H1 (cell line): Measurements from ENCODE around the gene SVIL. TPM values are rescaled to one million over a fixed set of nuclear protein-coding genes. Genes with fewer than 3 reads are reported as not detected.
"Not testable (repeated sequence)": the region's sequence is repeated elsewhere in the genome, so short reads cannot be mapped to it uniquely, and the experiment has no call there.

Experiments used
- CTCF ChIA-PET: fragments of 300-600 bp; sonication (Branson Sonifier 250); formaldehyde crosslinking; loops from one replicate; lab custom pipeline; 2021; ENCODE audit not compliant: partially characterized antibody; lab: Charles Lee
- POLR2A ChIA-PET: fragments of 300-600 bp; sonication (Branson Sonifier 250); formaldehyde crosslinking; loops from one replicate; lab custom pipeline; 2021; ENCODE audit warnings: inconsistent platforms; ENCODE audit not compliant: partially characterized antibody; lab: Charles Lee
- DNase-seq, 2 experiments: peaks; one replicate each; pipeline versions ENCODE4 v3.0.0 to v3.0.0-alpha.2; 2010 to 2022; ENCODE audit warnings: low spot score in 2 of 2, low read depth in 1 of 2, mixed read lengths in 1 of 2
- FAIRE-seq: peaks from 2 replicates; lab custom pipeline; 2011; peaks lifted over from hg19 to GRCh38; lab: Jason Lieb, UNC
- H2AFZ ChIP-seq: 2 replicates; pipeline ENCODE4 v1.8.1; 2012; ENCODE audit warnings: low read length, inconsistent platforms
- H2AK5ac ChIP-seq: 2 replicates; pipeline ENCODE4 v1.6.1; 2013; ENCODE audit warnings: low read depth, low read length
- H2BK120ac ChIP-seq: replicated peaks from 2 replicates; pipeline ENCODE3; 2013; ENCODE audit warnings: low read depth, low read length, inconsistent platforms
- H2BK12ac ChIP-seq: 2 replicates; pipeline ENCODE4 v1.6.1; 2013; ENCODE audit warnings: low read depth, low read length
- H2BK15ac ChIP-seq: 2 replicates; pipeline ENCODE4 v1.6.1; 2013; ENCODE audit warnings: low read length
- H2BK20ac ChIP-seq: 2 replicates; pipeline ENCODE4 v1.6.1; 2013; ENCODE audit warnings: low read length
- H2BK5ac ChIP-seq: 2 replicates; pipeline ENCODE4 v1.6.1; 2013; ENCODE audit warnings: low read depth, low read length
- H3K14ac ChIP-seq: 2 replicates; pipeline ENCODE4 v1.6.1; 2013; ENCODE audit warnings: inconsistent platforms; ENCODE audit not compliant: insufficient read length
- H3K18ac ChIP-seq: 2 replicates; pipeline ENCODE4 v1.6.1; 2013; ENCODE audit warnings: low read length; ENCODE audit errors: extremely low read depth
- H3K23ac ChIP-seq: 2 replicates; pipeline ENCODE4 v1.6.1; 2013; ENCODE audit warnings: inconsistent platforms; ENCODE audit not compliant: insufficient read length
- H3K23me2 ChIP-seq: 2 replicates; pipeline ENCODE4 v1.6.1; 2013; ENCODE audit warnings: low read depth, low read length
- H3K27ac ChIP-seq: 2 replicates; pipeline ENCODE4 v1.6.1; 2011; ENCODE audit warnings: low read depth, low read length, inconsistent platforms
- H3K27me3 ChIP-seq, 4 experiments: replicated peaks in 1 of 4; 1 replicate in 1 of 4; 2 replicates in 3 of 4; pipeline versions ENCODE4 v1.6.1 to v1.8.1; 2011 to 2013; ENCODE audit warnings: low read length in 3 of 4, mild to moderate bottlenecking in 3 of 4, inconsistent platforms in 2 of 4, mixed read lengths in 2 of 4, moderate library complexity in 1 of 4; ENCODE audit not compliant: control insufficient read depth in 3 of 4, insufficient read depth in 3 of 4; ENCODE audit errors: extremely low read depth in 1 of 4
- H3K36me3 ChIP-seq, 4 experiments: 2 replicates each; pipeline versions ENCODE4 v1.6.1 to v1.8.1; 2011 to 2013; ENCODE audit warnings: mild to moderate bottlenecking in 4 of 4, low read length in 3 of 4, moderate library complexity in 2 of 4, control low read depth in 1 of 4, inconsistent platforms in 1 of 4; ENCODE audit not compliant: insufficient read depth in 4 of 4, control insufficient read depth in 2 of 4
- H3K4ac ChIP-seq: replicated peaks from 2 replicates; pipeline ENCODE3; 2013; ENCODE audit warnings: low read length, low read depth, mixed read lengths, inconsistent platforms; ENCODE audit not compliant: insufficient read length
- H3K4me1 ChIP-seq, 4 experiments: replicated peaks in 1 of 4; 1 replicate in 1 of 4; 2 replicates in 3 of 4; pipeline versions ENCODE4 v1.6.1 to v1.8.1; 2011 to 2013; ENCODE audit warnings: low read length in 3 of 4, inconsistent platforms in 2 of 4, mixed read lengths in 1 of 4; ENCODE audit not compliant: insufficient read depth in 4 of 4, control insufficient read depth in 3 of 4
- H3K4me2 ChIP-seq, 2 experiments: 2 replicates each; pipeline versions ENCODE4 v1.6.1 to v1.8.1; 2011 to 2013; ENCODE audit warnings: low read depth in 2 of 2, low read length in 2 of 2, control low read depth in 1 of 2, inconsistent platforms in 1 of 2, mild to moderate bottlenecking in 1 of 2; ENCODE audit not compliant: insufficient read depth in 1 of 2
- H3K4me3 ChIP-seq, 4 experiments: fragments of 200-600, 300-600 bp in 1 of 4; sonication (generic), shearing (Covaris generic), sonication (Bioruptor Twin) in 1 of 4; 2 replicates each; pipeline versions ENCODE4 v1.5.1 to v1.8.1; 2011 to 2016; ENCODE audit warnings: low read length in 4 of 4, low read depth in 3 of 4, control low read depth in 2 of 4, inconsistent platforms in 2 of 4, mild to moderate bottlenecking in 2 of 4, mixed read lengths in 1 of 4, moderate library complexity in 1 of 4; ENCODE audit not compliant: insufficient read depth in 2 of 4; ENCODE audit errors: extremely low read depth in 1 of 4
- H3K56ac ChIP-seq: replicated peaks from 2 replicates; pipeline ENCODE3; 2013; ENCODE audit warnings: low read depth, mild to moderate bottlenecking, mixed read lengths, low read length, inconsistent platforms; ENCODE audit not compliant: insufficient read length
- H3K79me1 ChIP-seq: 2 replicates; pipeline ENCODE4 v1.6.1; 2013; ENCODE audit warnings: low read depth, low read length, control low read depth
- H3K79me2 ChIP-seq, 2 experiments: 2 replicates each; pipeline versions ENCODE4 v1.6.1 to v1.8.1; 2012 to 2013; ENCODE audit warnings: low read length in 2 of 2, mild to moderate bottlenecking in 2 of 2, inconsistent platforms in 1 of 2; ENCODE audit not compliant: insufficient read depth in 2 of 2, control insufficient read depth in 1 of 2
- H3K9ac ChIP-seq, 4 experiments: replicated peaks in 1 of 4; 1 replicate in 1 of 4; 2 replicates in 3 of 4; pipeline versions ENCODE4 v1.6.1 to v1.8.1; 2011 to 2013; ENCODE audit warnings: low read depth in 3 of 4, low read length in 3 of 4, control low read depth in 2 of 4, mild to moderate bottlenecking in 2 of 4, moderate library complexity in 2 of 4, inconsistent platforms in 1 of 4; ENCODE audit errors: extremely low read depth in 1 of 4
- H3K9me3 ChIP-seq, 2 experiments: 2 replicates each; pipeline versions ENCODE4 v1.6.1 to v1.8.1; 2012 to 2013; ENCODE audit warnings: mild to moderate bottlenecking in 2 of 2, moderate library complexity in 2 of 2, control low read depth in 1 of 2, inconsistent platforms in 1 of 2, low read depth in 1 of 2, low read length in 1 of 2, mixed read lengths in 1 of 2; ENCODE audit not compliant: insufficient read depth in 2 of 2
- H4K20me1 ChIP-seq, 2 experiments: replicated peaks in 1 of 2; 2 replicates each; pipeline versions ENCODE3 to v1.8.1; 2011 to 2013; ENCODE audit warnings: inconsistent platforms in 2 of 2, low read length in 2 of 2, mild to moderate bottlenecking in 1 of 2; ENCODE audit not compliant: insufficient read depth in 2 of 2, control insufficient read depth in 1 of 2
- H4K5ac ChIP-seq: 2 replicates; pipeline ENCODE4 v1.6.1; 2013; ENCODE audit warnings: low read length, low read depth, mixed read lengths, inconsistent platforms; ENCODE audit not compliant: insufficient read length
- H4K8ac ChIP-seq: 2 replicates; pipeline ENCODE4 v1.8.0; 2013; ENCODE audit warnings: mild to moderate bottlenecking, moderate library complexity, low read length, inconsistent platforms; ENCODE audit not compliant: insufficient read depth; ENCODE audit errors: extremely low read depth
- H4K91ac ChIP-seq: replicated peaks from 2 replicates; pipeline ENCODE3; 2013; ENCODE audit warnings: low read length, mixed read lengths, inconsistent platforms; ENCODE audit not compliant: insufficient read length
- GTF2F1 ChIP-seq: IDR thresholded peaks from 2 replicates; pipeline ENCODE4 v1.6.1; 2012; ENCODE audit warnings: low read depth, low read length, improper control_type of control experiment, borderline replicate concordance
- WGBS, 2 experiments: shearing (Covaris generic) in 1 of 2; methylation state at CpG; one replicate each; pipeline versions ENCODE4 v1.1.6 to v1.1.7; 2013 to 2015; ENCODE audit warnings: low lambda C conversion rate in 2 of 2, mixed read lengths in 2 of 2, inconsistent platforms in 1 of 2, low coverage in 1 of 2, missing lambda C conversion rate in 1 of 2; ENCODE audit not compliant: insufficient replicate concordance in 2 of 2, insufficient coverage in 1 of 2, insufficient read length in 1 of 2; ENCODE audit errors: extremely low coverage in 1 of 2, missing lambda C conversion rate in 1 of 2; 5-methylcytosine and 5-hydroxymethylcytosine counted together
- polyA plus RNA-seq, 7 experiments: library from polyadenylated mRNA; depleted of rRNA in 3 of 7; stranded (reverse) in 5 of 7; unstranded in 2 of 7; fragments of >200 nt in 5 of 7; fragments of 200-250 nt in 2 of 7; gene quantifications; 1 replicate in 5 of 7; 2 replicates in 1 of 7; 4 replicates in 1 of 7; pipeline versions ENCODE4 v1.2.1 to v1.2.3, GENCODE V29; 2011 to 2013; ENCODE audit warnings: missing spikeins in 2 of 7, mixed read lengths in 2 of 7
- total RNA-seq: library from RNA; stranded (reverse); fragmentation: NEBNext Ultra II Directional; extraction: Animal tissue kit (Norgen Biotek cat#: 25700); gene quantifications from 2 replicates; pipeline ENCODE4 v1.2.1, GENCODE V29; 2021

The SVIL gene
- total and polyA plus RNA-seq, 2 of the 8 experiments (the other 6 are each of a cell fraction or from before 2014, with no cell fraction given), result 4.7 to 15.4 TPM

DNA sequence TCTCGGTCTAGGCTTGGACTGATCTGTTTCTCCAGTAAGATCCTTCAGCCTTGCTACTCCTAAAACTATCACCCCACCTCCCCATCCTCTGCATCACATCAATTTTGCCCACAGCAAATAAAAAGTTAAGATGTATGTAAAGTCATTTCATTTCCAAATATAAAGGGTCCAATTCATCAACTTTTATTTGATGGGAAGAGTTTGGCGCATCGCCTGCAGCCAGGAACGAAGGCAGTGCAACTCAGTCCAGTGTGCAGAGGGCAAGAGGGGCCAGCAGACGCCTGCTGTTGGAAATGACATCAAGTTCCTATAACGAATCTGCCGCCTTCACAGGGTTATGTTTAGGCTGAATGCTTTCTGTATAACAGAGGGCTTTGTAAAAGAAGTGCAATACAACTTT is 97.0 kb downstream of the SVIL start:
- ChIA-PET POLR2A (no interaction called here), CTCF (interaction anchor here (1.2 to 1.7 kb wide), 3 partner anchors 10 to 54 kb away, joined by 4 to 6 read pairs (median 5); no protein-coding TSS in a partner anchor)
- Histone ChIP-seq H3K23ac (no peak overlapping the region), H3K4ac (no peak overlapping the region), H3K4me1 (peaks cover 1 to 10% (median 10%) of the 10 kb centered on the region in 4 experiments; a peak in 6 of 7 replicates), H3K23me2 (no peaks in the 10 kb centered on the region), H3K27me3 (no peaks in the 10 kb centered on the region), H2BK20ac (no peak overlapping the region), H3K9ac (no peak overlapping the region), H2AK5ac (no peak overlapping the region), H3K79me1 (no peaks in the 10 kb centered on the region), H4K20me1 (peaks cover 0 to 4% of the 10 kb centered on the region in 2 experiments), H2BK120ac (no peak overlapping the region), H4K5ac (no peak overlapping the region), H4K91ac (no peak overlapping the region), H3K56ac (no peak overlapping the region), H4K8ac (no peak overlapping the region), H2BK15ac (no peak overlapping the region), H3K79me2 (no peaks in the 10 kb centered on the region), H3K36me3 (no peaks in the 10 kb centered on the region), H2BK5ac (no peak overlapping the region), H3K14ac (no peak overlapping the region), H2BK12ac (no peak overlapping the region), H3K4me2 (no peak overlapping the region), H3K27ac (no peak overlapping the region), H2AFZ (no peak overlapping the region), H3K4me3 (no peak overlapping the region), H3K18ac (no peak overlapping the region), H3K9me3 (no peaks in the 10 kb centered on the region)
- 91% methylated on average over 7 of the region's 7 CpGs; no CpG with 5 or more reads in 1 of the 2 experiments for WGBS, 2 experiments
- TF ChIP-seq GTF2F1, result no peak
- FAIRE-seq, result no peak
- no peak for DNase-seq

DNA sequence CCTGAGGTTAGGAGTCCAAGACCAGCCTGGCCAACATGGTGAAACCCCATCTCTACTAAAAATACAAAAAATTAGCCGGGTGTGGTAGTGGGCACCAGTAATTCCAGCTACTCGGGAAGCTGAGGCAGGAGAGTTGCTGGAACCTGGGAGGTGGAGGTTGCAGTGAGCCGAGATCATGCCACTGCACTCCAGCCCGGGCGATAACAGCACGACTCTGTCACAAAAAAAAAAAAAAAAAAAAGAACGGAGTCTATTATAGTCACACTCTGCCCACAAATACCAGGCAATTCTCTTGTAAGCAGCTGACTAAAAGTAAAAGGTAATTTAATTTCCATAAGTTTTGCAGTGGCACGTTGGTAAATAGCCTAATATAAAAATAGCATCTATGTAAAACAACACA is 98.1 kb downstream of the SVIL start:
- H3K27ac ChIP-seq, H3K79me1 ChIP-seq, H4K91ac ChIP-seq, H2BK5ac ChIP-seq, H4K20me1 ChIP-seq, H4K8ac ChIP-seq, H3K9me3 ChIP-seq, H2BK120ac ChIP-seq, H3K27me3 ChIP-seq, H3K18ac ChIP-seq, DNase-seq, H2BK15ac ChIP-seq, FAIRE-seq, H3K56ac ChIP-seq, H3K23ac ChIP-seq, H4K5ac ChIP-seq, H3K4me3 ChIP-seq, H3K36me3 ChIP-seq, H3K23me2 ChIP-seq, H2BK12ac ChIP-seq, H3K4me2 ChIP-seq, H3K4ac ChIP-seq, POLR2A ChIA-PET, H2BK20ac ChIP-seq, H3K14ac ChIP-seq, H3K79me2 ChIP-seq, H3K9ac ChIP-seq, H2AFZ ChIP-seq, H2AK5ac ChIP-seq: not testable (repeated sequence)
- peaks cover 1 to 10% (median 8%) of the 10 kb centered on the region in 4 experiments; a peak in 6 of 7 replicates for H3K4me1 ChIP-seq
- 92% methylated on average over 4 of the region's 8 CpGs; no CpG with 5 or more reads in 1 of the 2 experiments for WGBS, 2 experiments
- CTCF ChIA-PET, result interaction anchor here (0.7 to 1.7 kb wide), 7 partner anchors 9 to 358 kb away, joined by 3 to 6 read pairs (median 4); no protein-coding TSS in a partner anchor
